WTC11 (cell line): ENCODE results near the gene CHID1. TPM values are rescaled to one million over a fixed set of nuclear protein-coding genes. Genes with fewer than 3 reads are reported as not detected.

Experiments used
- ATAC-seq: fragments of 200-7000 bp; cut with Tn5 transposase; 2 replicates; pipeline ENCODE4 v1.10.0; 2021; ENCODE audit warnings: mild to moderate bottlenecking, moderate library complexity
- CTCF ChIA-PET: fragments of 300-600 bp; sonication (Branson Sonifier 250); formaldehyde crosslinking; loops from one replicate; lab custom pipeline; 2021; ENCODE audit warnings: antibody characterized with exemption; lab: Charles Lee
- POLR2A ChIA-PET: fragments of 350-600 bp; sonication (Branson Sonifier 250); formaldehyde crosslinking; loops from one replicate; lab custom pipeline; 2021; ENCODE audit warnings: antibody characterized with exemption; lab: Charles Lee
- DNase-seq: peaks from one replicate; pipeline ENCODE4 v3.0.0; 2021; ENCODE audit warnings: low spot score
- H3K27ac Mint-ChIP-seq: 2 replicates; pipeline ENCODE4 v1.8.0; 2021; ENCODE audit warnings: mixed read lengths
- H3K27me3 Mint-ChIP-seq: 2 replicates; pipeline ENCODE4 v1.8.0; 2021; ENCODE audit warnings: low read depth, mild to moderate bottlenecking, moderate library complexity, mixed read lengths
- H3K36me3 Mint-ChIP-seq: 2 replicates; pipeline ENCODE4 v1.8.0; 2021; ENCODE audit warnings: mixed read lengths
- H3K4me1 Mint-ChIP-seq: 2 replicates; pipeline ENCODE4 v1.8.0; 2022; ENCODE audit warnings: mixed read lengths
- H3K4me3 Mint-ChIP-seq: 2 replicates; pipeline ENCODE4 v1.8.0; 2021; ENCODE audit warnings: mild to moderate bottlenecking, moderate library complexity, mixed read lengths
- H3K9me3 Mint-ChIP-seq: 2 replicates; pipeline ENCODE4 v1.8.0; 2021; ENCODE audit warnings: mixed read lengths
- ATF6 ChIP-seq: sonication (generic); formaldehyde crosslinking; IDR thresholded peaks from 2 replicates; pipeline ENCODE4 v1.8.1; 2023; ENCODE audit warnings: mild to moderate bottlenecking, missing genetic modification reagents
- CTCF ChIP-seq: fragments of 200-600 bp; IDR thresholded peaks from 2 replicates; pipeline ENCODE4 v1.8.0; 2022; ENCODE audit warnings: antibody characterized with exemption
- E2F4 ChIP-seq: sonication (generic); formaldehyde crosslinking; IDR thresholded peaks from 2 replicates; pipeline ENCODE4 v1.8.1; 2022; ENCODE audit warnings: low read depth, mild to moderate bottlenecking, moderate library complexity, missing genetic modification reagents, borderline replicate concordance
- GRHL2 ChIP-seq: fragments of 250-450 bp; sonication (Bioruptor Pico); IDR thresholded peaks from 2 replicates; pipeline ENCODE4 v1.8.0; 2022; ENCODE audit warnings: mild to moderate bottlenecking, moderate library complexity; ENCODE audit not compliant: insufficient replicate concordance, severe bottlenecking
- HMGXB4 ChIP-seq: sonication (generic); formaldehyde crosslinking; IDR thresholded peaks from 2 replicates; pipeline ENCODE4 v1.8.1; 2023; ENCODE audit warnings: mild to moderate bottlenecking, moderate library complexity, missing genetic modification reagents
- JUN ChIP-seq: sonication (generic); formaldehyde crosslinking; IDR thresholded peaks from 2 replicates; pipeline ENCODE4 v1.8.0; 2023; ENCODE audit warnings: mild to moderate bottlenecking, missing genetic modification reagents
- KAT7 ChIP-seq: sonication (generic); formaldehyde crosslinking; IDR thresholded peaks from 2 replicates; pipeline ENCODE4 v1.8.1; 2023; ENCODE audit warnings: missing genetic modification reagents, mild to moderate bottlenecking, borderline replicate concordance
- MXD4 ChIP-seq: fragments of 250-450 bp; sonication (Bioruptor Pico); IDR thresholded peaks from 2 replicates; pipeline ENCODE4 v1.8.0; 2021; ENCODE audit warnings: mild to moderate bottlenecking, moderate library complexity, borderline replicate concordance
- NR3C1 ChIP-seq: sonication (generic); formaldehyde crosslinking; conservative IDR thresholded peaks from 2 replicates; pipeline ENCODE4 v1.8.1; 2023; ENCODE audit warnings: low read depth, mild to moderate bottlenecking, missing genetic modification reagents
- RORB ChIP-seq: fragments of 250-450 bp; sonication (Bioruptor Pico); IDR thresholded peaks from 2 replicates; pipeline ENCODE4 v1.9.0; 2021; ENCODE audit warnings: mild to moderate bottlenecking
- SMAD3 ChIP-seq: sonication (generic); formaldehyde crosslinking; IDR thresholded peaks from 2 replicates; pipeline ENCODE4 v1.8.0; 2022; ENCODE audit warnings: missing genetic modification reagents, mild to moderate bottlenecking, borderline replicate concordance
- SMAD4 ChIP-seq: sonication (generic); formaldehyde crosslinking; IDR thresholded peaks from 2 replicates; pipeline ENCODE4 v1.8.0; 2022; ENCODE audit warnings: mild to moderate bottlenecking, missing genetic modification reagents
- SOX15 ChIP-seq: fragments of 250-450 bp; sonication (Bioruptor Pico); IDR thresholded peaks from 2 replicates; pipeline ENCODE4 v1.9.0; 2021; ENCODE audit warnings: mild to moderate bottlenecking
- USF1 ChIP-seq: sonication (generic); formaldehyde crosslinking; IDR thresholded peaks from 2 replicates; pipeline ENCODE4 v1.8.0; 2022; ENCODE audit warnings: mild to moderate bottlenecking, missing genetic modification reagents
- ZBTB43 ChIP-seq: sonication (generic); formaldehyde crosslinking; IDR thresholded peaks from 2 replicates; pipeline ENCODE4 v1.8.1; 2023; ENCODE audit warnings: mild to moderate bottlenecking, missing genetic modification reagents
- ZNF121 ChIP-seq: sonication (generic); formaldehyde crosslinking; IDR thresholded peaks from 2 replicates; pipeline ENCODE4 v1.8.0; 2023; ENCODE audit warnings: missing genetic modification reagents
- ZNF423 ChIP-seq: fragments of 250-450 bp; sonication (Bioruptor Pico); IDR thresholded peaks from 2 replicates; pipeline ENCODE4 v2.1.2; 2022; ENCODE audit warnings: mild to moderate bottlenecking, moderate library complexity
- ZSCAN18 ChIP-seq: fragments of 250-450 bp; sonication (Bioruptor Pico); IDR thresholded peaks from 2 replicates; pipeline ENCODE4 v2.1.2; 2022; ENCODE audit warnings: mild to moderate bottlenecking, moderate library complexity
- total RNA-seq: library from RNA; stranded (reverse); gene quantifications from 3 replicates; pipeline ENCODE4 v1.2.3, GENCODE V29; 2021

CHID1 gene
- total RNA-seq, 1 experiment from 2014 or later: 92.8 TPM

GRCh38 chr11:895331-896110 lies 15.1 kb downstream of the CHID1 start:
- ChIA-PET POLR2A (no interaction called here), CTCF (interaction anchor here (0.5 to 2.0 kb wide), 12 partner anchors 25 to 446 kb away, joined by 3 to 10 read pairs (median 3); no protein-coding TSS in a partner anchor)
- Mint-ChIP-seq H3K4me1 (no peaks in the 10 kb centered on the region), H3K9me3 (no peaks in the 10 kb centered on the region)
- no peak for TF ChIP-seq SOX15 (CRISPR knock-in tag)
- no peak for TF ChIP-seq SMAD4
- no peak for TF ChIP-seq ZNF423 (CRISPR knock-in tag)
- no peak for TF ChIP-seq E2F4
- TF ChIP-seq CTCF: no peak
- TF ChIP-seq USF1 (CRISPR knock-in tag): no peak
- no peak for TF ChIP-seq MXD4 (CRISPR knock-in tag)
- TF ChIP-seq KAT7 (CRISPR knock-in tag): no peak
- TF ChIP-seq ZSCAN18: no peak
- no peak for TF ChIP-seq JUN (CRISPR knock-in tag)
- no peak for TF ChIP-seq NR3C1
- TF ChIP-seq HMGXB4: no peak
- TF ChIP-seq, all 79 proteins: peak for 0
- ATAC-seq: no peak
- H3K36me3 Mint-ChIP-seq: peaks cover 6% of the 10 kb centered on the region
- no peak overlapping the region for H3K4me3 Mint-ChIP-seq
- no peak for DNase-seq
- H3K27ac Mint-ChIP-seq: no peak overlapping the region
- H3K27me3 Mint-ChIP-seq: no peaks in the 10 kb centered on the region

GRCh38 chr11:894575-895201 lies 15.9 kb downstream of the CHID1 start:
- Mint-ChIP-seq H3K27ac (peak overlapping the region; percentile 49; the same call in 1 of the 2 replicates), H3K27me3 (no peaks in the 10 kb centered on the region), H3K9me3 (no peaks in the 10 kb centered on the region), H3K36me3 (peaks cover 3% of the 10 kb centered on the region; the same call in 1 of the 2 replicates), H3K4me3 (no peak overlapping the region), H3K4me1 (no peaks in the 10 kb centered on the region)
- ChIA-PET CTCF (interaction anchor here (0.5 to 2.0 kb wide), 11 partner anchors 26 to 446 kb away, joined by 3 to 10 read pairs (median 4); no protein-coding TSS in a partner anchor), POLR2A (interaction anchor here (0.5 to 0.7 kb wide), 2 partner anchors 9 to 198 kb away, joined by 3 to 5 read pairs; no protein-coding TSS in a partner anchor)
- DNase-seq (peak; percentile 50), ATAC-seq (peak; percentile 53)
- no peak for TF ChIP-seq ATF6 (CRISPR knock-in tag)
- no peak for TF ChIP-seq GRHL2 (CRISPR knock-in tag)
- TF ChIP-seq RORB (CRISPR knock-in tag): no peak
- TF ChIP-seq ZNF121 (CRISPR knock-in tag): no peak
- no peak for TF ChIP-seq SMAD3 (CRISPR knock-in tag)
- TF ChIP-seq ZBTB43 (CRISPR knock-in tag): no peak
